GM12878 (cell line): ENCODE data around the gene LIMCH1.

ENCODE experiments used
- ATF7 ChIP-seq: fragments of 450-650 bp; IDR thresholded peaks from 2 replicates; pipeline ENCODE4 v1.6.1; 2016; ENCODE audit warnings: low read depth, mild to moderate bottlenecking
- EP300 ChIP-seq, 2 experiments: fragments of 150-350 bp in 1 of 2; IDR thresholded peaks; 2 replicates each; pipeline ENCODE4 v1.6.1; 2011 to 2012; ENCODE audit warnings: low read depth in 2 of 2, low read length in 2 of 2, borderline replicate concordance in 1 of 2, improper control_type of control experiment in 1 of 2, inconsistent platforms in 1 of 2; ENCODE audit not compliant: control insufficient read depth in 1 of 2
- EZH2 ChIP-seq: IDR thresholded peaks from 2 replicates; pipeline ENCODE4 v1.6.1; 2012; ENCODE audit warnings: low read depth, mild to moderate bottlenecking, control low read depth, inconsistent platforms, low read length, borderline replicate concordance; ENCODE audit not compliant: control insufficient read depth
- MXI1 ChIP-seq: fragments of 150-350 bp; IDR thresholded peaks from 2 replicates; pipeline ENCODE4 v1.6.1; 2011; ENCODE audit warnings: low read depth, mild to moderate bottlenecking, inconsistent platforms, low read length, improper control_type of control experiment
- POLR2A ChIP-seq: IDR thresholded peaks from 2 replicates; pipeline ENCODE4 v1.6.1; 2011; ENCODE audit warnings: low read depth, mild to moderate bottlenecking, low read length
- POLR2AphosphoS5 ChIP-seq: IDR thresholded peaks from 2 replicates; pipeline ENCODE4 v1.6.1; 2011; ENCODE audit warnings: mild to moderate bottlenecking, low read length, inconsistent platforms
- RAD21 ChIP-seq: IDR thresholded peaks from 2 replicates; pipeline ENCODE4 v1.6.1; 2011; ENCODE audit warnings: mild to moderate bottlenecking, low read depth, low read length, moderate library complexity; ENCODE audit not compliant: insufficient read depth
- ZNF274 ChIP-seq: IDR thresholded peaks from one replicate; pipeline ENCODE4 v1.8.0; 2011; ENCODE audit not compliant: insufficient read length, insufficient read depth
- TF ChIP-seq, protein P1 (sequence below), 3 experiments: IDR thresholded peaks in 2 of 3; conservative IDR thresholded peaks in 1 of 3; 2 replicates each; pipeline ENCODE4 v1.5.1; 2011; ENCODE audit warnings: low read depth in 3 of 3, low read length in 3 of 3, mild to moderate bottlenecking in 3 of 3, control low read depth in 2 of 3, moderate library complexity in 2 of 3, inconsistent platforms in 1 of 3, mixed read lengths in 1 of 3; ENCODE audit not compliant: control insufficient read depth in 2 of 3, insufficient read depth in 1 of 3; ENCODE audit errors: extremely low read depth in 1 of 3
- TF ChIP-seq, protein P2 (sequence below): IDR thresholded peaks from 2 replicates; pipeline ENCODE4 v1.6.1; 2011; ENCODE audit warnings: low read depth, low read length, improper control_type of control experiment, borderline replicate concordance
- TF ChIP-seq, protein P3 (sequence below): IDR thresholded peaks from 2 replicates; pipeline ENCODE4 v1.6.1; 2012; ENCODE audit warnings: low read depth, low read length, improper control_type of control experiment

DNA sequence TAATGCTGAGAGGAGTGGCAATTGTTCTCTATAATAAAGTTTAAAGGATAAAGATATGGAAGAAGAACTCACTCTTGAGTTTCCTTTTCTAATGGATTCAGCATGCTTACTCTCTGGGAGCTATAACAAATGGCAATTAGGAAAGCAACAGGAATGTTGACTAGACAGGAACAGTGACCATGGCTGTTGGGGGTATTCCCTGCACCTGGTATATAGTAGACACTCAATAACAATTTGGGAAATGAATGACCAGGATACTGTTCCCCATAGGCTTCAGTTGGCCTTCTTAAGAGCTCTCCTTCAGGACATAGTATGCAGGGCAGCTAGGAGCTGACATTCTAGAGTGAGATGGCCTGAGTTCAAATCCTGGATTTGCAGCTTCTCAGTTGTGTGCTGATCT lies 1.8 kb downstream of the LIMCH1 start:
- no peak for TF ChIP-seq RAD21
- TF ChIP-seq POLR2A, result no peak
- TF ChIP-seq EP300 (IDR thresholded peaks at IDR 0.05; ENCODE audit: borderline replicate concordance in 1 of 2, control insufficient read depth in 1 of 2, low read depth in 2 of 2, low read length in 2 of 2), result no peak
- TF ChIP-seq POLR2AphosphoS5, result no peak
- TF ChIP-seq ATF7, result no peak
- no peak for TF ChIP-seq MXI1
- TF ChIP-seq EZH2, result no peak
- no peak for TF ChIP-seq ZNF274
- TF ChIP-seq, protein P1, sequence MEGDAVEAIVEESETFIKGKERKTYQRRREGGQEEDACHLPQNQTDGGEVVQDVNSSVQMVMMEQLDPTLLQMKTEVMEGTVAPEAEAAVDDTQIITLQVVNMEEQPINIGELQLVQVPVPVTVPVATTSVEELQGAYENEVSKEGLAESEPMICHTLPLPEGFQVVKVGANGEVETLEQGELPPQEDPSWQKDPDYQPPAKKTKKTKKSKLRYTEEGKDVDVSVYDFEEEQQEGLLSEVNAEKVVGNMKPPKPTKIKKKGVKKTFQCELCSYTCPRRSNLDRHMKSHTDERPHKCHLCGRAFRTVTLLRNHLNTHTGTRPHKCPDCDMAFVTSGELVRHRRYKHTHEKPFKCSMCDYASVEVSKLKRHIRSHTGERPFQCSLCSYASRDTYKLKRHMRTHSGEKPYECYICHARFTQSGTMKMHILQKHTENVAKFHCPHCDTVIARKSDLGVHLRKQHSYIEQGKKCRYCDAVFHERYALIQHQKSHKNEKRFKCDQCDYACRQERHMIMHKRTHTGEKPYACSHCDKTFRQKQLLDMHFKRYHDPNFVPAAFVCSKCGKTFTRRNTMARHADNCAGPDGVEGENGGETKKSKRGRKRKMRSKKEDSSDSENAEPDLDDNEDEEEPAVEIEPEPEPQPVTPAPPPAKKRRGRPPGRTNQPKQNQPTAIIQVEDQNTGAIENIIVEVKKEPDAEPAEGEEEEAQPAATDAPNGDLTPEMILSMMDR (IDR thresholded peaks at IDR 0.05 in 2 of 3, conservative IDR thresholded peaks at IDR 0.05 in 1 of 3; ENCODE audit: control insufficient read depth in 2 of 3, extremely low read depth in 1 of 3, insufficient read depth in 1 of 3, low read depth in 3 of 3, low read length in 3 of 3), result no peak
- TF ChIP-seq, protein P2, sequence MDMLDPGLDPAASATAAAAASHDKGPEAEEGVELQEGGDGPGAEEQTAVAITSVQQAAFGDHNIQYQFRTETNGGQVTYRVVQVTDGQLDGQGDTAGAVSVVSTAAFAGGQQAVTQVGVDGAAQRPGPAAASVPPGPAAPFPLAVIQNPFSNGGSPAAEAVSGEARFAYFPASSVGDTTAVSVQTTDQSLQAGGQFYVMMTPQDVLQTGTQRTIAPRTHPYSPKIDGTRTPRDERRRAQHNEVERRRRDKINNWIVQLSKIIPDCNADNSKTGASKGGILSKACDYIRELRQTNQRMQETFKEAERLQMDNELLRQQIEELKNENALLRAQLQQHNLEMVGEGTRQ, result no peak
- TF ChIP-seq, protein P3, sequence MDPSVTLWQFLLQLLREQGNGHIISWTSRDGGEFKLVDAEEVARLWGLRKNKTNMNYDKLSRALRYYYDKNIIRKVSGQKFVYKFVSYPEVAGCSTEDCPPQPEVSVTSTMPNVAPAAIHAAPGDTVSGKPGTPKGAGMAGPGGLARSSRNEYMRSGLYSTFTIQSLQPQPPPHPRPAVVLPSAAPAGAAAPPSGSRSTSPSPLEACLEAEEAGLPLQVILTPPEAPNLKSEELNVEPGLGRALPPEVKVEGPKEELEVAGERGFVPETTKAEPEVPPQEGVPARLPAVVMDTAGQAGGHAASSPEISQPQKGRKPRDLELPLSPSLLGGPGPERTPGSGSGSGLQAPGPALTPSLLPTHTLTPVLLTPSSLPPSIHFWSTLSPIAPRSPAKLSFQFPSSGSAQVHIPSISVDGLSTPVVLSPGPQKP, result no peak
